ENCODE measurements around the gene DHRS11. TPM values are rescaled to one million over a fixed set of nuclear protein-coding genes. Genes with fewer than 3 reads are reported as not detected.

Gene DHRS11
- 1 to 10 TPM; 8.0 to 8.2 TPM for total RNA-seq

- Histone ChIP-seq H3K4me1 (replicated peaks) (peaks cover 6% of the 10 kb centered on the region), H3K36me3 (no peaks in the 10 kb centered on the region), H3K27me3 (replicated peaks; ENCODE audit: insufficient read depth) (no peaks in the 10 kb centered on the region), H3K4me3 (peak within 1 kb of the TSS; percentile 97), H3K27ac (peak within 1 kb of the TSS; percentile 37 to 45), H3K9me3 (no peaks in the 10 kb centered on the region)
- TF ChIP-seq CTCF (IDR thresholded peaks at IDR 0.05) (peak in 1 of 4 experiments; percentile 6), POLR2AphosphoS5 (IDR thresholded peaks at IDR 0.05) (peak; percentile 23), POLR2A (IDR thresholded peaks at IDR 0.05) (no peak)
- intact Hi-C loops (cut with DNase I), result no loop called here
- DNase-seq (ENCODE audit: low spot score), result peak; percentile 68
- WGBS, result 1% methylated on average over 23 of the region's 87 CpGs
Measured at GRCh38 chr17:36591434-36592315, at the start of gene DHRS11. Gene DHRS11, plus strand, starts transcription at chr17:36591879. Its CDS starts 131 bp downstream, at chr17:36592010.

- intact Hi-C loops (cut with DNase I), result no loop called here
- no peaks in the 10 kb centered on the region for H3K27me3 ChIP-seq (replicated peaks; ENCODE audit: insufficient read depth)
- H3K27ac ChIP-seq, result no peak overlapping the region
- no peak overlapping the region for H3K4me3 ChIP-seq
- WGBS, result 95% methylated on average over 14 of the region's 15 CpGs
- H3K4me1 ChIP-seq (replicated peaks), result peaks cover 6% of the 10 kb centered on the region
- no peaks in the 10 kb centered on the region for H3K9me3 ChIP-seq
- no peak for DNase-seq (ENCODE audit: low spot score)
- no peak for TF ChIP-seq POLR2A (IDR thresholded peaks at IDR 0.05)
- TF ChIP-seq CTCF (IDR thresholded peaks at IDR 0.05), result no peak
- no peaks in the 10 kb centered on the region for H3K36me3 ChIP-seq
Measured at GRCh38 chr17:36542755-36543154, 48.9 kb upstream of the DHRS11 start.

GRCh38 chr17:36544044-36544306 lies 47.7 kb upstream of the DHRS11 start:
- peak overlapping the region; percentile 100 for H3K27ac ChIP-seq
- no peaks in the 10 kb centered on the region for H3K36me3 ChIP-seq
- WGBS, result 0% methylated on average over 10 of the region's 10 CpGs
- no peaks in the 10 kb centered on the region for H3K9me3 ChIP-seq
- TF ChIP-seq POLR2A (IDR thresholded peaks at IDR 0.05) (peak; percentile 27), CTCF (IDR thresholded peaks at IDR 0.05) (peak in 1 of 4 experiments; percentile 37), POLR2AphosphoS5 (IDR thresholded peaks at IDR 0.05) (peak; percentile 3)
- no peaks in the 10 kb centered on the region for H3K27me3 ChIP-seq (replicated peaks; ENCODE audit: insufficient read depth)
- intact Hi-C loops (cut with DNase I), result no loop called here
- peak overlapping the region; percentile 99 to 100 for H3K4me3 ChIP-seq
- peak; percentile 36 for DNase-seq (ENCODE audit: low spot score)
- peaks cover 10% of the 10 kb centered on the region for H3K4me1 ChIP-seq (replicated peaks)

GRCh38 chr17:36544307-36545076 lies 47.2 kb upstream of the DHRS11 start, which contains the start of gene GGNBP2:
Gene GGNBP2, plus strand, starts transcription at chr17:36544919. Its CDS starts 806 bp downstream, at chr17:36545725.
- H3K27me3 ChIP-seq (replicated peaks; ENCODE audit: insufficient read depth), result no peaks in the 10 kb centered on the region
- intact Hi-C loops (cut with DNase I), result no loop called here
- H3K27ac ChIP-seq, result peak within 1 kb of the TSS; percentile 100
- peak; percentile 89 for DNase-seq (ENCODE audit: low spot score)
- H3K4me3 ChIP-seq, result peak within 1 kb of the TSS; percentile 99 to 100
- TF ChIP-seq CTCF (IDR thresholded peaks at IDR 0.05) (no peak), POLR2A (IDR thresholded peaks at IDR 0.05) (peak; percentile 86), POLR2AphosphoS5 (IDR thresholded peaks at IDR 0.05) (peak; percentile 76)
- no peaks in the 10 kb centered on the region for H3K36me3 ChIP-seq
- no peaks in the 10 kb centered on the region for H3K9me3 ChIP-seq
- WGBS, result under 1% methylated on average over 53 of the region's 71 CpGs
- peaks cover 10% of the 10 kb centered on the region for H3K4me1 ChIP-seq (replicated peaks)
